Loucy (cell line): ENCODE measurements around the gene KDM2B.

Experiments used
- EZH2phosphoT487 ChIP-seq: fragments of 200-600 bp; IDR thresholded peaks from 2 replicates; pipeline ENCODE4 v1.6.1; 2018; ENCODE audit warnings: antibody characterized with exemption, mild to moderate bottlenecking, moderate library complexity, borderline replicate concordance
- TF ChIP-seq, protein P1 (sequence below): fragments of 200-600 bp; sonication (generic); conservative IDR thresholded peaks from 2 replicates; pipeline ENCODE4 v1.5.1; 2014; ENCODE audit warnings: mild to moderate bottlenecking, antibody characterized with exemption, low read length

DNA sequence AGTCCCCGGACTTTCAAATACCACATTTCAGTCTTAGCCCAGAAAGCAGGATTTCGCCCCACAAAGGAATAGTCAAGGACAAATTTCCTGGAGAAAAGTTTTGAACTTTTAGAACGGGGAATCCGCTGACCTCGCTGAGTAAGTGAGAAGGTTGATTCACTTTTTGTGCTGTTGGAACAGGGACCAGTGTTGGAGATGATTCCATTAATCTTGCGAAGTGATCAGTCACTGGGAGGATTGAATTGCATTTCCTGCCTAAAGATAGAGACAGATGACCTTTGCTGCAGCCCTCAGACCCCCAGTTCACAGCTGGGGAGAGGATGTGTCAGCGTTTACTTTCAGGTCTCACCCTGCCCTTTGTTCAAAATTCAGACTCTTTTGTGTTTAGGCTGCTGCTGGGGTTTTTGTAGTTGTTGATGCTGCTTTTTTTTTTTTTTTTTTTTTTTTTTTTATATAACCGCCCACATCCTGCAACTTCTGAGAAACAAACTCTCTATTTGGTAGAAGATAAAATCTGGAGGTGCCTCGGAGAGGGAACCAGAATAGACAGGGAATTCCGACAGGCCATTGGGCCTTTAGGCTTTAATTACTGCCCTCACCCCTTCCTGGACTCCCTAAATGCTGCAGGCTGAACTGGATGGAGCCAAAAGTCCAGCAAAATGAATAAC, 9.8 kb upstream of the KDM2B start:
- TF ChIP-seq, protein P1, sequence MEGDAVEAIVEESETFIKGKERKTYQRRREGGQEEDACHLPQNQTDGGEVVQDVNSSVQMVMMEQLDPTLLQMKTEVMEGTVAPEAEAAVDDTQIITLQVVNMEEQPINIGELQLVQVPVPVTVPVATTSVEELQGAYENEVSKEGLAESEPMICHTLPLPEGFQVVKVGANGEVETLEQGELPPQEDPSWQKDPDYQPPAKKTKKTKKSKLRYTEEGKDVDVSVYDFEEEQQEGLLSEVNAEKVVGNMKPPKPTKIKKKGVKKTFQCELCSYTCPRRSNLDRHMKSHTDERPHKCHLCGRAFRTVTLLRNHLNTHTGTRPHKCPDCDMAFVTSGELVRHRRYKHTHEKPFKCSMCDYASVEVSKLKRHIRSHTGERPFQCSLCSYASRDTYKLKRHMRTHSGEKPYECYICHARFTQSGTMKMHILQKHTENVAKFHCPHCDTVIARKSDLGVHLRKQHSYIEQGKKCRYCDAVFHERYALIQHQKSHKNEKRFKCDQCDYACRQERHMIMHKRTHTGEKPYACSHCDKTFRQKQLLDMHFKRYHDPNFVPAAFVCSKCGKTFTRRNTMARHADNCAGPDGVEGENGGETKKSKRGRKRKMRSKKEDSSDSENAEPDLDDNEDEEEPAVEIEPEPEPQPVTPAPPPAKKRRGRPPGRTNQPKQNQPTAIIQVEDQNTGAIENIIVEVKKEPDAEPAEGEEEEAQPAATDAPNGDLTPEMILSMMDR, result no peak
- TF ChIP-seq EZH2phosphoT487, result no peak
